ENCODE results near the gene STXBP1. TPM values are rescaled to one million over a fixed set of nuclear protein-coding genes. Genes with fewer than 3 reads are reported as not detected.

The STXBP1 gene
- total and polyA plus RNA-seq, 2 of the 8 experiments (the other 6 are each of a cell fraction or from before 2014, with no cell fraction given), result 11.5 to 60.9 TPM

GRCh38 chr9:127562841-127563401 lies 49.2 kb upstream of the STXBP1 start (continued):
- no peak for TF ChIP-seq FOSL1 (IDR thresholded peaks at IDR 0.05; ENCODE audit: insufficient read depth, low read depth, low read length)
- TF ChIP-seq ASH2L (IDR thresholded peaks at IDR 0.05; ENCODE audit: low read length), result no peak
- no peak for TF ChIP-seq SIRT6 (IDR thresholded peaks at IDR 0.05; ENCODE audit: low read length)
